K562 (cell line): ENCODE results near the gene RREB1. TPM values are rescaled to one million over a fixed set of nuclear protein-coding genes. Genes with fewer than 3 reads are reported as not detected.

Experiments used
- ESRRB ChIP-seq: fragments of 250-450 bp; sonication (Bioruptor Pico); IDR thresholded peaks from 2 replicates; pipeline ENCODE4 v1.5.0; 2020; ENCODE audit warnings: mild to moderate bottlenecking, moderate library complexity, borderline replicate concordance
- EZH2 ChIP-seq: IDR thresholded peaks from 2 replicates; pipeline ENCODE4 v1.6.1; 2012; ENCODE audit warnings: low read depth, mild to moderate bottlenecking, inconsistent platforms, low read length, borderline replicate concordance
- KDM4B ChIP-seq, 2 experiments: fragments of 450-650 bp in 1 of 2; sonication (generic) in 1 of 2; IDR thresholded peaks; 2 replicates each; pipeline ENCODE4 v1.6.1; 2016 to 2017; ENCODE audit warnings: borderline replicate concordance in 2 of 2, antibody characterized with exemption in 1 of 2, low read depth in 1 of 2, mild to moderate bottlenecking in 1 of 2
- KLF1 ChIP-seq: fragments of 450-650 bp; IDR thresholded peaks from 2 replicates; pipeline ENCODE4 v1.6.1; 2016; ENCODE audit warnings: missing genetic modification characterization, missing compliant biosample characterization
- KLF16 ChIP-seq: IDR thresholded peaks from 2 replicates; pipeline ENCODE4 v1.6.1; 2016; ENCODE audit warnings: antibody characterized with exemption
- L3MBTL2 ChIP-seq: fragments of 450-650 bp; IDR thresholded peaks from 2 replicates; pipeline ENCODE4 v1.6.1; 2016; ENCODE audit warnings: mild to moderate bottlenecking, moderate library complexity
- LCOR ChIP-seq: sonication (generic); formaldehyde crosslinking; IDR thresholded peaks from 2 replicates; pipeline ENCODE4 v1.8.0; 2022; ENCODE audit warnings: mild to moderate bottlenecking, missing genetic modification reagents
- RNF2 ChIP-seq: sonication (generic); IDR thresholded peaks from 2 replicates; pipeline ENCODE4 v1.6.1; 2016
- SMAD1 ChIP-seq: fragments of 150-350 bp; IDR thresholded peaks from 2 replicates; pipeline ENCODE4 v1.6.1; 2014; ENCODE audit warnings: low read length, low read depth; ENCODE audit not compliant: partially characterized antibody
- XRCC3 ChIP-seq: fragments of 450-650 bp; IDR thresholded peaks from 2 replicates; pipeline ENCODE4 v1.6.1; 2017; ENCODE audit warnings: mild to moderate bottlenecking, moderate library complexity
- ZFP1 ChIP-seq: fragments of 450-650 bp; formaldehyde crosslinking; IDR thresholded peaks from 2 replicates; pipeline ENCODE4 v1.4.0; 2020; ENCODE audit warnings: mild to moderate bottlenecking, mixed read lengths
- ZFPM2 ChIP-seq: fragments of 250-450 bp; sonication (Bioruptor Pico); IDR thresholded peaks from 2 replicates; pipeline ENCODE4 v1.5.1; 2022; ENCODE audit warnings: mild to moderate bottlenecking
- ZNF444 ChIP-seq: fragments of 250-450 bp; sonication (Bioruptor Pico); IDR thresholded peaks from 2 replicates; pipeline ENCODE4 v1.4.0; 2020; ENCODE audit warnings: mild to moderate bottlenecking, moderate library complexity
- polyA plus RNA-seq, 8 experiments: library from polyadenylated mRNA; depleted of rRNA in 4 of 8; stranded (reverse) in 5 of 8; unstranded in 3 of 8; fragments of >200 nt; fragmentation: Nextera tagmentation in 2 of 8; fragmentation: Illumina TruSeq in 1 of 8; extraction: Ambion mirVana in 2 of 8; extraction: Trizol in 1 of 8; gene quantifications; 2 replicates each; pipeline versions ENCODE4 v1.2.1 to v1.2.3, GENCODE V29; 2011 to 2014; ENCODE audit warnings: inconsistent platforms in 1 of 8, missing spikeins in 1 of 8
- total RNA-seq, 7 experiments: library from RNA; depleted of rRNA in 6 of 7; stranded (reverse); fragments of >200 nt in 6 of 7; fragmentation: Illumina TruSeq in 2 of 7; extraction: Trizol in 2 of 7; gene quantifications; 2 replicates each; pipeline versions ENCODE4 v1.2.1 to v1.2.3, GENCODE V29; 2011 to 2021; ENCODE audit warnings: low replicate concordance in 1 of 7
- TF ChIP-seq, protein P1 (sequence below): fragments of 150-350 bp; conservative IDR thresholded peaks from 2 replicates; pipeline ENCODE4 v1.6.1; 2014; ENCODE audit warnings: low read length
- TF ChIP-seq, protein P2 (sequence below), 3 experiments: fragments of 200-800 bp in 1 of 3; sonication (Bioruptor generic) in 1 of 3; sonication (generic) in 1 of 3; formaldehyde crosslinking in 1 of 3; IDR thresholded peaks; 2 replicates each; pipeline versions ENCODE4 v1.6.1 to v1.8.0; 2016 to 2022; ENCODE audit warnings: mild to moderate bottlenecking in 2 of 3, missing compliant biosample characterization in 2 of 3, missing genetic modification characterization in 2 of 3, missing genetic modification reagents in 1 of 3
- TF ChIP-seq, protein P3 (sequence below), 2 experiments: fragments of 250-450 bp in 1 of 2; fragments of 450-650 bp in 1 of 2; sonication (Bioruptor Pico) in 1 of 2; IDR thresholded peaks; 2 replicates each; pipeline versions ENCODE4 v1.6.1 to v1.8.0; 2016 to 2021; ENCODE audit warnings: mild to moderate bottlenecking in 2 of 2, moderate library complexity in 2 of 2, missing compliant biosample characterization in 1 of 2, missing genetic modification characterization in 1 of 2
- TF ChIP-seq, protein P4 (sequence below), 2 experiments: IDR thresholded peaks; 2 replicates each; pipeline ENCODE4 v1.6.1; 2011; ENCODE audit warnings: borderline replicate concordance in 1 of 2, control low read depth in 1 of 2, low read depth in 1 of 2, low read length in 1 of 2, mild to moderate bottlenecking in 1 of 2, mixed read lengths in 1 of 2, moderate library complexity in 1 of 2; ENCODE audit not compliant: insufficient read depth in 1 of 2, insufficient read length in 1 of 2, poor library complexity in 1 of 2, severe bottlenecking in 1 of 2; ENCODE audit errors: extremely low read depth in 1 of 2
- TF ChIP-seq, protein P5 (sequence below), 2 experiments: fragments of 200-800 bp in 1 of 2; sonication (Bioruptor generic) in 1 of 2; sonication (generic) in 1 of 2; formaldehyde crosslinking in 1 of 2; IDR thresholded peaks in 1 of 2; conservative IDR thresholded peaks in 1 of 2; 2 replicates each; pipeline versions ENCODE4 v1.5.0 to v1.6.1; 2016 to 2020; ENCODE audit warnings: missing compliant biosample characterization in 1 of 2, missing genetic modification characterization in 1 of 2, missing genetic modification reagents in 1 of 2

Gene RREB1
- total and polyA plus RNA-seq, 9 of the 15 experiments (the other 6 are each of a cell fraction or from before 2014, with no cell fraction given), result 3.3 to 64.2 (median 19.3) TPM

DNA sequence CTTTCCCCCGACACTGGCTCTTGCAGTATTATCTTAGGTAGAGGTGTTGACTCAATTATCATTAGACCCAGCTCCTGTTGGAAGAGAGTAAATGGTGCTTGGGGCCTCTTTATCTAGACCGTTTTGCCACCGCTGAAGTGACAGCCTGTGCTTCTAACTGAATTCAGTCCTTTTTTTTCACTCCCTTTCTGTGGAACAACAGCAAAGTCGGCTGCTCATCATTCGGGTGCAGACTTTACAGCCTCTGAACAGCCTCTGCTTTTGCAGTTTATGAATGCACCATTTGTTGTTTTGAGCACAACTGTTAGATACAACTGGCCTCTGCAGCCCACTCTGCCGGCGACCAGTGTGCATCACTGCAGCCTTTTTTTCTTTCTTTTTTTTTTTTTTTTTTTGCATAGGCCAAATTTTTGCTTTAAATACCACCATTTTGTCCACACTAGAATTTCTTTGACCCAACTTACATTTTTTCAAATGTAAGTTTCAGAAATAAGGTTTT lies 35.8 kb downstream of the RREB1 start (continued):
- TF ChIP-seq, protein P1, sequence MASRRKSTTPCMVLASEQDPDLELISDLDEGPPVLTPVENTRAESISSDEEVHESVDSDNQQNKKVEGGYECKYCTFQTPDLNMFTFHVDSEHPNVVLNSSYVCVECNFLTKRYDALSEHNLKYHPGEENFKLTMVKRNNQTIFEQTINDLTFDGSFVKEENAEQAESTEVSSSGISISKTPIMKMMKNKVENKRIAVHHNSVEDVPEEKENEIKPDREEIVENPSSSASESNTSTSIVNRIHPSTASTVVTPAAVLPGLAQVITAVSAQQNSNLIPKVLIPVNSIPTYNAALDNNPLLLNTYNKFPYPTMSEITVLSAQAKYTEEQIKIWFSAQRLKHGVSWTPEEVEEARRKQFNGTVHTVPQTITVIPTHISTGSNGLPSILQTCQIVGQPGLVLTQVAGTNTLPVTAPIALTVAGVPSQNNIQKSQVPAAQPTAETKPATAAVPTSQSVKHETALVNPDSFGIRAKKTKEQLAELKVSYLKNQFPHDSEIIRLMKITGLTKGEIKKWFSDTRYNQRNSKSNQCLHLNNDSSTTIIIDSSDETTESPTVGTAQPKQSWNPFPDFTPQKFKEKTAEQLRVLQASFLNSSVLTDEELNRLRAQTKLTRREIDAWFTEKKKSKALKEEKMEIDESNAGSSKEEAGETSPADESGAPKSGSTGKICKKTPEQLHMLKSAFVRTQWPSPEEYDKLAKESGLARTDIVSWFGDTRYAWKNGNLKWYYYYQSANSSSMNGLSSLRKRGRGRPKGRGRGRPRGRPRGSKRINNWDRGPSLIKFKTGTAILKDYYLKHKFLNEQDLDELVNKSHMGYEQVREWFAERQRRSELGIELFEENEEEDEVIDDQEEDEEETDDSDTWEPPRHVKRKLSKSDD, result no peak
- TF ChIP-seq ZFP1 (CRISPR knock-in tag) (no peak), KDM4B (IDR thresholded peaks at IDR 0.05; ENCODE audit: borderline replicate concordance in 2 of 2, low read depth in 1 of 2) (no peak), RNF2 (no peak), XRCC3 (no peak), SMAD1 (no peak), ESRRB (CRISPR knock-in tag) (no peak), LCOR (CRISPR knock-in tag) (0 out of 2 replicates have a peak, but pooled peaks have one; percentile 44), L3MBTL2 (0 out of 2 replicates have a peak, but pooled peaks have one; percentile 18), KLF16 (no peak), ZFPM2 (CRISPR knock-in tag) (no peak), ZNF444 (CRISPR knock-in tag) (no peak), KLF1 (tag) (no peak), EZH2 (no peak)
- TF ChIP-seq, protein P2, sequence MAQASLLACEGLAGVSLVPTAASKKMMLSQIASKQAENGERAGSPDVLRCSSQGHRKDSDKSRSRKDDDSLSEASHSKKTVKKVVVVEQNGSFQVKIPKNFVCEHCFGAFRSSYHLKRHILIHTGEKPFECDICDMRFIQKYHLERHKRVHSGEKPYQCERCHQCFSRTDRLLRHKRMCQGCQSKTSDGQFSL (CRISPR knock-in tag; IDR thresholded peaks at IDR 0.05), result no peak
- TF ChIP-seq, protein P2 (tag; IDR thresholded peaks at IDR 0.05), result no peak
- TF ChIP-seq, protein P3, sequence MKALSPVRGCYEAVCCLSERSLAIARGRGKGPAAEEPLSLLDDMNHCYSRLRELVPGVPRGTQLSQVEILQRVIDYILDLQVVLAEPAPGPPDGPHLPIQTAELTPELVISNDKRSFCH (CRISPR knock-in tag; IDR thresholded peaks at IDR 0.05), result no peak
- TF ChIP-seq, protein P3 (tag; IDR thresholded peaks at IDR 0.05), result 0 out of 2 replicates have a peak, but pooled peaks have one; percentile 17
- TF ChIP-seq, protein P4, sequence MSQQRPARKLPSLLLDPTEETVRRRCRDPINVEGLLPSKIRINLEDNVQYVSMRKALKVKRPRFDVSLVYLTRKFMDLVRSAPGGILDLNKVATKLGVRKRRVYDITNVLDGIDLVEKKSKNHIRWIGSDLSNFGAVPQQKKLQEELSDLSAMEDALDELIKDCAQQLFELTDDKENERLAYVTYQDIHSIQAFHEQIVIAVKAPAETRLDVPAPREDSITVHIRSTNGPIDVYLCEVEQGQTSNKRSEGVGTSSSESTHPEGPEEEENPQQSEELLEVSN (IDR thresholded peaks at IDR 0.05; ENCODE audit: borderline replicate concordance in 1 of 2, extremely low read depth in 1 of 2, insufficient read depth in 1 of 2, insufficient read length in 1 of 2, low read depth in 1 of 2, low read length in 1 of 2, poor library complexity in 1 of 2, severe bottlenecking in 1 of 2), result no peak
- TF ChIP-seq, protein P5, sequence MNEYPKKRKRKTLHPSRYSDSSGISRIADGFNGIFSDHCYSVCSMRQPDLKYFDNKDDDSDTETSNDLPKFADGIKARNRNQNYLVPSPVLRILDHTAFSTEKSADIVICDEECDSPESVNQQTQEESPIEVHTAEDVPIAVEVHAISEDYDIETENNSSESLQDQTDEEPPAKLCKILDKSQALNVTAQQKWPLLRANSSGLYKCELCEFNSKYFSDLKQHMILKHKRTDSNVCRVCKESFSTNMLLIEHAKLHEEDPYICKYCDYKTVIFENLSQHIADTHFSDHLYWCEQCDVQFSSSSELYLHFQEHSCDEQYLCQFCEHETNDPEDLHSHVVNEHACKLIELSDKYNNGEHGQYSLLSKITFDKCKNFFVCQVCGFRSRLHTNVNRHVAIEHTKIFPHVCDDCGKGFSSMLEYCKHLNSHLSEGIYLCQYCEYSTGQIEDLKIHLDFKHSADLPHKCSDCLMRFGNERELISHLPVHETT (CRISPR knock-in tag; conservative IDR thresholded peaks at IDR 0.05 in 1 of 2, IDR thresholded peaks at IDR 0.05 in 1 of 2), result peak in 1 of 2 experiments; percentile 50; a peak in 1 of 4 replicates
